HG02938 (cell line): ENCODE results near the gene PCDHGA6.
A peak's percentile ranks its signal among the peaks of the same experiment; 100 is the strongest.
"Not testable (repeated sequence)": the region's sequence is repeated elsewhere in the genome, so short reads cannot be mapped to it uniquely, and the experiment has no call there.

ENCODE experiments used
- ATAC-seq: cut with Tn5 transposase; IDR thresholded peaks from one replicate; pipeline ENCODE4 v1.9.1; 2021; ENCODE audit warnings: mild to moderate bottlenecking, moderate library complexity; ENCODE audit not compliant: unreplicated experiment

PCDHGA6 gene

DNA sequence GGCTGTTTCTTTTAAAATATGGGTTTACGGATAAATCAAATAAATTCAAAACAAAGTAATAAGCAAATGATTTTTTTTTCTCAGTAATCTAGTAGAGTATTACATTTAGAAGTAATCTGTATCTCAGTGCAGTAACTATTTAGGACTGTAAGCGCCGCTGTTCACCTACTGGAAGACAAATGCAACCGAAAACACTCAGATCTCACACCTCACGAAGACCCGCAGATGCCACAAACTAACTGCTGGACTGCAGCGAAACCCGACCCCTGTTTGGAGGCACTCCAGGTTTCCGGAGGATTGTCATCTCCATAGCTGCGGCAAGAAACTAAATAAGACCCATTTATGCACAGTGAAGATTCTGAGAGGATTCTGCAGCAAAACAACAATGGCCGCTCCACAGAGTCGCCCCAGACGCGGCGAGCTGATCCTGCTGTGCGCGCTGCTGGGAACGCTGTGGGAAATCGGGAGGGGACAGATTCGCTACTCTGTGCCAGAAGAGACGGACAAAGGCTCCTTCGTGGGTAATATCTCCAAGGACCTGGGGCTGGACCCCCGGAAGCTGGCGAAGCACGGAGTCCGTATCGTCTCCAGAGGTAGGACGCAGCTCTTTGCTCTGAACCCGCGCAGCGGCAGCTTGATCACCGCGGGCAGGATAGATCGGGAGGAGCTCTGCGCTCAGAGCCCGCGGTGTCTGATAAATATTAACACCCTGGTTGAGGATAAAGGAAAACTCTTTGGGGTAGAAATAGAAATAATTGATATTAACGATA, 18.9 kb downstream of the PCDHGA6 start, which contains the start of gene PCDHGA8:
PCDHGA8 (plus strand) TSS at position 205 of the 770 bp plus-strand sequence; CDS start at position 386, 181 bp downstream.
- ATAC-seq = no peak

GRCh38 chr5:141393267-141393666, 19.6 kb downstream of the PCDHGA6 start:
- ATAC-seq = no peak

- not testable (repeated sequence) for ATAC-seq
Observed at GRCh38 chr5:141394401-141395187, 20.9 kb downstream of the PCDHGA6 start.

GRCh38 chr5:141397756-141398551, 24.3 kb downstream of the PCDHGA6 start, which contains the start of gene PCDHGB5:
PCDHGB5 (plus strand) TSS chr5:141397947; CDS start chr5:141398128, 181 bp downstream.
- ATAC-seq = peak; percentile 81

DNA sequence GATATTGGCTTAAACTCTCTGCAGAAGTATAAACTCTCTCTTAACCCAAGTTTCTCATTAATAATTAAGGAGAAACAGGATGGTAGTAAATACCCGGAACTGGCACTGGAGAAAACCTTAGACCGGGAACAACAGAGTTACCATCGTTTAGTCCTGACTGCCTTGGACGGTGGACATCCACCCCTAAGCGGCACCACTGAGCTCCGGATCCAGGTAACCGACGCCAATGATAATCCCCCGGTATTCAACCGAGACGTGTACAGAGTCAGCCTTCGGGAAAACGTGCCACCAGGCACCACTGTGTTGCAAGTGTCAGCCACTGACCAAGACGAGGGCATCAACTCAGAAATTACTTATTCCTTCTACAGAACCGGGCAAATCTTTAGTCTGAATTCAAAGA, 24.9 kb downstream of the PCDHGA6 start:
- no peak for ATAC-seq

GRCh38 chr5:141399555-141400258, 26.0 kb downstream of the PCDHGA6 start:
- no peak for ATAC-seq

- ATAC-seq = no peak
Observed at GRCh38 chr5:141402553-141403243, 29.0 kb downstream of the PCDHGA6 start, which contains the start of gene PCDHGA9. PCDHGA9 (plus strand) TSS chr5:141402778; CDS start chr5:141402953, 175 bp downstream.

DNA sequence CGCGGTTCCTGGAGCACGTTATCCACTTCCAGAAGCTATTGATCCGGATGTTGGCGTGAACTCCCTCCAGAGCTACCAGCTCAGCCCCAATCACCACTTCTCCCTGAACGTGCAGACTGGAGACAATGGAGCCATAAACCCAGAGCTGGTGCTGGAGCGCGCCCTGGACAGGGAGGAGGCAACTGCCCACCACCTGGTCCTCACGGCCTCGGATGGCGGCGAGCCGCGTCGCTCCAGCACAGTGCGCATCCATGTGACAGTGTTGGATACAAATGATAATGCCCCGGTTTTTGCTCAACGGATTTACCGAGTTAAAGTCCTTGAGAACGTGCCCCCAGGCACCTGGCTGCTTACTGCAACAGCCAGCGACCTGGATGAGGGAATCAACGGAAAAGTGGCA, 29.7 kb downstream of the PCDHGA6 start:
- ATAC-seq = no peak

- ATAC-seq = peak; percentile 49
Observed at GRCh38 chr5:141407790-141408505, 34.3 kb downstream of the PCDHGA6 start, which contains the start of gene PCDHGB6. PCDHGB6 (plus strand) TSS chr5:141408021; CDS start chr5:141408203, 182 bp downstream.

DNA sequence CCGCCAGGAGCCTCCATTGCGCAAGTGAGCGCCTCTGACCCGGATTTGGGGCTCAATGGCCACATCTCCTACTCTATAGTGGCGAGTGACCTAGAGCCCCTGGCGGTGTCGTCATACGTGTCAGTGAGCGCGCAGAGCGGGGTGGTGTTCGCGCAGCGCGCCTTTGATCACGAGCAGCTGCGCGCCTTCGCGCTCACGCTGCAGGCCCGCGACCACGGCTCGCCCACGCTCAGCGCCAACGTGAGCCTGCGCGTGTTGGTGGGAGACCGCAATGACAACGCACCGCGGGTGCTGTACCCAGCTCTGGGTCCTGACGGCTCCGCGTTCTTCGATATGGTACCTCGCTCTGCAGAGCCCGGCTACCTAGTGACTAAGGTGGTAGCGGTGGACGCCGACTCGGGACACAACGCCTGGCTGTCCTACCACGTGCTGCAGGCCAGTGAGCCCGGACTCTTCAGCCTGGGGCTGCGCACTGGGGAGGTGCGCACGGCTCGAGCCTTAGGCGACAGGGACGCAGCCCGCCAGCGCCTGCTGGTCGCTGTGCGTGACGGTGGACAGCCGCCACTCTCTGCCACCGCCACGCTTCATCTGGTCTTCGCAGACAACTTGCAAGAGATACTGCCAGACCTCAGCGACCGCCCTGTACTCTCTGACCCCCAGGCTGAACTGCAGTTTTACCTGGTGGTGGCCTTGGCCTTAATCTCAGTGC, 36.1 kb downstream of the PCDHGA6 start:
- no peak for ATAC-seq

DNA sequence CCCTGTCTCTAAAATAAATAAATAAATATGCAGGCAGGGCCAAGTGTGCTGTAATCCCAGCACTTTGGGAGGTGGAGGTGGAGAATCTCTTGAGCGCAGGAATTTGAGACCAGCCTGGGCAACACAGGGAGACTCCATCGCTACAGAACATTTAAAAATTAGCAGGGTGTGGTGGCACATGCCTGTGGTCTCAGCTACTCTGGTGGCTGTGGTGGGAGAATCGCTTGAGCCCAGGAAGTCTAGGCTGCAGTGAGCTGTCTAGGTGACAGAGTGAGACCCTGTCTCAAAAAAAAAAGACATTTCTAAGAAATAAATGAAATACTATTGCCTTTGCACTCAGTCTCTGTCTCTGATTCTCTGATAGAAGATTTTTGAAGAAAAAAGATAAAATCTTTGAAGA, 37.9 kb downstream of the PCDHGA6 start:
- no peak for ATAC-seq

GRCh38 chr5:141412854-141413539, 39.3 kb downstream of the PCDHGA6 start, which contains the start of gene PCDHGA10:
PCDHGA10 (plus strand) TSS chr5:141412987; CDS start chr5:141413176, 189 bp downstream.
- ATAC-seq = peak; percentile 74

GRCh38 chr5:141413540-141414069, 39.9 kb downstream of the PCDHGA6 start:
- ATAC-seq = no peak

DNA sequence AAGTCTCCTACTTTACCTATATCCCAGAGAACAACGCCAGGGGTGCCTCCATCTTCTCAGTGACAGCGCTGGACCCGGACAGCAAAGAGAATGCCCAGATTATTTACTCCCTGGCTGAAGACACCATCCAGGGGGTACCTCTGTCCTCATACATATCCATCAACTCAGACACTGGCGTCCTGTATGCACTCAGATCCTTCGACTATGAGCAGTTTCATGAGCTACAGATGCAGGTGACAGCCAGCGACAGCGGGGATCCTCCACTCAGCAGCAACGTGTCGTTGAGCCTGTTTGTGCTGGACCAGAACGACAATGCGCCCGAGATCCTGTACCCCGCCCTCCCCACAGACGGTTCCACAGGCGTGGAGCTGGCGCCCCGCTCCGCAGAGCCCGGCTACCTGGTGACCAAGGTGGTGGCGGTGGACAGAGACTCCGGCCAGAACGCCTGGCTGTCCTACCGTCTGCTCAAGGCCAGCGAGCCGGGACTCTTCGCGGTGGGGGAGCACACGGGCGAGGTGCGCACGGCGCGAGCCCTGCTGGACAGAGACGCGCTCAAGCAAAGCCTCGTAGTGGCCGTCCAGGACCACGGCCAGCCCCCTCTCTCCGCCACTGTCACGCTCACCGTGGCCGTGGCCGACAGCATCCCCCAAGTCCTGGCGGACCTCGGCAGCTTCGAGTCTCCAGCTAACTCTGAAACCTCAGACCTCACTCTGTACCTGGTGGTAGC, 41.0 kb downstream of the PCDHGA6 start:
- not testable (repeated sequence) for ATAC-seq

DNA sequence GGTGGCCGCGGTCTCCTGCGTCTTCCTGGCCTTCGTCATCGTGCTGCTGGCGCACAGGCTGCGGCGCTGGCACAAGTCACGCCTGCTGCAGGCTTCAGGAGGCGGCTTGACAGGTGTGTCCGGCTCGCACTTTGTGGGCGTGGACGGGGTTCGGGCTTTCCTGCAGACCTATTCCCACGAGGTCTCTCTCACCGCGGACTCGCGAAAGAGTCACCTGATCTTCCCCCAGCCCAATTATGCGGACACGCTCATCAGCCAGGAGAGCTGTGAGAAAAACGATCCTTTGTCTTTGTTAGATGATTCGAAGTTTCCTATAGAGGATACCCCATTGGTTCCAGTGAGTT, 41.6 kb downstream of the PCDHGA6 start:
- ATAC-seq = not testable (repeated sequence)

- peak; percentile 53 for ATAC-seq
Observed at GRCh38 chr5:141417494-141418172, 43.9 kb downstream of the PCDHGA6 start, which contains the start of gene PCDHGB7. PCDHGB7 (plus strand) TSS chr5:141417677; CDS start chr5:141417860, 183 bp downstream.
